Ishikawa (cell line): ENCODE data around the gene TMEM134.

Source experiments
- CEBPB ChIP-seq: IDR thresholded peaks from 2 replicates; pipeline ENCODE4 v1.6.1; 2012
- CREB1 ChIP-seq: IDR thresholded peaks from 2 replicates; pipeline ENCODE4 v1.6.1; 2012; ENCODE audit warnings: low read depth
- EGR1 ChIP-seq: IDR thresholded peaks from 2 replicates; pipeline ENCODE4 v1.6.1; 2012
- EP300 ChIP-seq: IDR thresholded peaks from 2 replicates; pipeline ENCODE4 v1.6.1; 2012; ENCODE audit warnings: borderline replicate concordance
- FOXM1 ChIP-seq: IDR thresholded peaks from 2 replicates; pipeline ENCODE4 v1.6.1; 2012; ENCODE audit warnings: low read depth, borderline replicate concordance
- NFIC ChIP-seq: IDR thresholded peaks from 2 replicates; pipeline ENCODE4 v1.6.1; 2012
- RAD21 ChIP-seq: IDR thresholded peaks from 2 replicates; pipeline ENCODE4 v1.6.1; 2012; ENCODE audit warnings: low read depth
- REST ChIP-seq: IDR thresholded peaks from 2 replicates; pipeline ENCODE4 v1.6.1; 2012; ENCODE audit warnings: low read depth, mild to moderate bottlenecking
- TAF1 ChIP-seq: IDR thresholded peaks from 2 replicates; pipeline ENCODE4 v1.6.1; 2012; ENCODE audit warnings: low read depth, mild to moderate bottlenecking
- TEAD4 ChIP-seq: IDR thresholded peaks from 2 replicates; pipeline ENCODE4 v1.6.1; 2012
- YY1 ChIP-seq: IDR thresholded peaks from 2 replicates; pipeline ENCODE4 v1.6.1; 2012; ENCODE audit warnings: low read depth
- ZBTB7A ChIP-seq: IDR thresholded peaks from 2 replicates; pipeline ENCODE4 v1.6.1; 2012; ENCODE audit warnings: low read depth
- TF ChIP-seq, protein P1 (sequence below): IDR thresholded peaks from 2 replicates; pipeline ENCODE4 v1.6.1; 2012

- TF ChIP-seq EP300 (no peak), REST (no peak), YY1 (no peak), TAF1 (no peak), RAD21 (no peak), EGR1 (no peak), FOXM1 (no peak), NFIC (no peak), CREB1 (no peak), TEAD4 (no peak), ZBTB7A (no peak), CEBPB (no peak)
- TF ChIP-seq, protein P1, sequence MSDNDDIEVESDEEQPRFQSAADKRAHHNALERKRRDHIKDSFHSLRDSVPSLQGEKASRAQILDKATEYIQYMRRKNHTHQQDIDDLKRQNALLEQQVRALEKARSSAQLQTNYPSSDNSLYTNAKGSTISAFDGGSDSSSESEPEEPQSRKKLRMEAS: no peak
Measured at GRCh38 chr11:67496113-67496512, 27.1 kb upstream of the TMEM134 start.
